Astrocyte of the cerebellum (primary cell): ENCODE results near the gene MPHOSPH10.

Experiments used
- DNase-seq: peaks from one replicate; pipeline ENCODE4 v3.0.0-alpha.2; 2011; ENCODE audit warnings: low read depth
- H3K4me3 ChIP-seq: 2 replicates; pipeline ENCODE4 v1.5.1; 2011; ENCODE audit warnings: mild to moderate bottlenecking, low read depth, low read length, moderate library complexity
- CTCF ChIP-seq: IDR thresholded peaks from 2 replicates; pipeline ENCODE4 v1.5.1; 2012; ENCODE audit warnings: low read length, low read depth, moderate library complexity, mild to moderate bottlenecking; ENCODE audit errors: missing control alignments
- in situ Hi-C: cut with HindIII; loops from 2 replicates; pipeline ENCODE4 v1.10.0; 2017; ENCODE audit warnings: low sequenced_read_pairs

Gene MPHOSPH10

GRCh38 chr2:71117063-71117462, 13.4 kb upstream of the MPHOSPH10 start:
- TF ChIP-seq CTCF, result no peak
- H3K4me3 ChIP-seq, result no peak overlapping the region
- in situ Hi-C loops, result no loop called here
- no peak for DNase-seq

DNA sequence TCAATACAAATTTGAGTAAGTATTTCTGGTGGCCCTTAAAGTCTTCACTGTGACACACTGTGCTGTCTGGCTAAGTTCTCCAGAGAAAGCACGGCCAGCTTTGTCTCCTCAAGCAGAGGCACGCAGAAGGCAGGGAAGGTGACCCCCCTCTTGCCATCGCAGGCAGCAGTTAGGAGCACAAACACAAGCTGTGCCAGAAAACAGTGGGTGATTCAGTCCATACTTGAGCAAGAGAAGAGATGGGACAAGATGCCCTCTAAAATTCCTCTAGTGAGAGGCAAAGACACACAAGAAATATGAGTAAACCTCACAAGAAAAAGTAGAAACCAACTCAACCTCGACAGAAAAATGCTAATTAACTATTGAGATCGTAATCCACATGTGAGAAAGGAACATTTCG, 10.2 kb upstream of the MPHOSPH10 start:
- no peak for TF ChIP-seq CTCF
- in situ Hi-C loops, result loop anchor here (5.0 kb wide), 1 partner anchor 53 kb away; the partner anchor contains the start of gene NAGK
- no peak for DNase-seq
- H3K4me3 ChIP-seq, result no peak overlapping the region

- TF ChIP-seq CTCF, result no peak
- DNase-seq, result no peak
- in situ Hi-C loops, result loop anchor here (5.0 kb wide), 1 partner anchor 54 kb away; the partner anchor contains the start of gene NAGK
- H3K4me3 ChIP-seq, result no peak overlapping the region
Measured at GRCh38 chr2:71121479-71121878, 9.0 kb upstream of the MPHOSPH10 start.

- H3K4me3 ChIP-seq, result no peak overlapping the region
- in situ Hi-C loops, result loop anchor here (5.0 kb wide), 1 partner anchor 55 kb away; the partner anchor contains the start of gene NAGK
- TF ChIP-seq CTCF, result no peak
- no peak for DNase-seq
Measured at GRCh38 chr2:71122387-71123298, 7.8 kb upstream of the MPHOSPH10 start.

DNA sequence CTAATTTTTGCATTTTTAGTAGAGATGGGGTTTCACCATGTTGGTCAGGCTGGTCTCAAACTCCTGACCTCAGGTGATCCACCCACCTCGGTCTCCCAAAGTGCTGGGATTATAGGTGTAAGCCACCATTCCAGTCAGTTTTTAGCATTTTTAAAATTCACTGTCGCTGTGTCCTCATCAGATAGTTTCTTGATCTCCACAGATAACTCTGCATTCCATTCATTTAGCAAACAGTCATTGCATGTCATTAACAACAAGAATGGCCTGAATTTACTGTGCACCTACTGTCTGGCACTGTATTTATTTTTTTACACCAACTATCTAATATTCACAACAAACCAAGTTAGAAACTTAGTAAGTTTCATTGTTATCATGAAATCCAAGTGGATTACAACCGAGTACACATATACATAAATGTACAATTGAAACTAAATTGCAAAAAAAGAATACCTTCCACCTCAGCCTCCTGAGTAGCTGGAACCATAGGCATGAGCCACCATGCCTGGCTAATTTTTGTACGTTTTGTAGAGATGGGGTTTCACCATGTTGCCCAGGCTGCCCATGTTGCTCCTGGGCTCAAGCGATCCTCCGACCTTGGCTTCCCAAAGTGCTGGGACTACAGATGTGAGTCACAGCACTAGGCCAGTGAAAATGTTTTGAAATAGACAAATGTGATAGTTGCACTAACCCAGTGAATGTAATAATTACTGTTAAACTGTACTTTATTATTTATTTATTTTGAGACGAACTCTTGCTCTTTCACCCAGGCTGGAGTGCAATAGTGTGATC, 4.7 kb upstream of the MPHOSPH10 start:
- H3K4me3 ChIP-seq, result no peak overlapping the region
- TF ChIP-seq CTCF, result no peak
- in situ Hi-C loops, result no loop called here
- no peak for DNase-seq

- DNase-seq, result no peak
- no peak overlapping the region for H3K4me3 ChIP-seq
- no peak for TF ChIP-seq CTCF
- in situ Hi-C loops, result no loop called here
Measured at GRCh38 chr2:71126957-71127356, 3.5 kb upstream of the MPHOSPH10 start.
